ENCODE data around the gene KIAA1549. TPM values are rescaled to one million over a fixed set of nuclear protein-coding genes. Genes with fewer than 3 reads are reported as not detected.

Gene KIAA1549
- total RNA-seq, 1 donor from 2014 or later: 12.2 TPM

DNA sequence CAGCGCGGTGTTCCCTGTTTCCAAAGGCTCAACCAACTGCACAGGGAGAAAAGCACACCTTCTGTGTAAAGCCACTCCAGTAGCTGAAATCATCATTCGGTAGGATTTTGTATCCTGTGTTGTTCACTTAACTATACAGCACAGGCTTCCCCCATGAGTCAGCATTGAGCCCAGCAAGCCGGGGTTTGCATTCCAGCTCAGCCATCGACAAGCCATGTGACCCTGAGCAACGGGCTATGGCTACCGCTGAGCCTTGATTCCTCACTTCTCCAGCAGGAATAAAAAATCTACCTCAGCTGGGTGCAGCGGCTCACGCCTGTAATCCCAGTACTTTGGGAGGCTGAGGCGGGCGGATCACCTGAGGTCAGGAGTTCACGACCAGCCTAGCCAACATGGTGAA, 139.1 kb downstream of the KIAA1549 start:
- TF ChIP-seq, protein P1, sequence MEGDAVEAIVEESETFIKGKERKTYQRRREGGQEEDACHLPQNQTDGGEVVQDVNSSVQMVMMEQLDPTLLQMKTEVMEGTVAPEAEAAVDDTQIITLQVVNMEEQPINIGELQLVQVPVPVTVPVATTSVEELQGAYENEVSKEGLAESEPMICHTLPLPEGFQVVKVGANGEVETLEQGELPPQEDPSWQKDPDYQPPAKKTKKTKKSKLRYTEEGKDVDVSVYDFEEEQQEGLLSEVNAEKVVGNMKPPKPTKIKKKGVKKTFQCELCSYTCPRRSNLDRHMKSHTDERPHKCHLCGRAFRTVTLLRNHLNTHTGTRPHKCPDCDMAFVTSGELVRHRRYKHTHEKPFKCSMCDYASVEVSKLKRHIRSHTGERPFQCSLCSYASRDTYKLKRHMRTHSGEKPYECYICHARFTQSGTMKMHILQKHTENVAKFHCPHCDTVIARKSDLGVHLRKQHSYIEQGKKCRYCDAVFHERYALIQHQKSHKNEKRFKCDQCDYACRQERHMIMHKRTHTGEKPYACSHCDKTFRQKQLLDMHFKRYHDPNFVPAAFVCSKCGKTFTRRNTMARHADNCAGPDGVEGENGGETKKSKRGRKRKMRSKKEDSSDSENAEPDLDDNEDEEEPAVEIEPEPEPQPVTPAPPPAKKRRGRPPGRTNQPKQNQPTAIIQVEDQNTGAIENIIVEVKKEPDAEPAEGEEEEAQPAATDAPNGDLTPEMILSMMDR (IDR thresholded peaks at IDR 0.05): no peak
- no peak overlapping the region for H3K27ac Mint-ChIP-seq (ENCODE audit: unreplicated experiment)
- H3K36me3 Mint-ChIP-seq (ENCODE audit: unreplicated experiment): peaks cover 9% of the 10 kb centered on the region

DNA sequence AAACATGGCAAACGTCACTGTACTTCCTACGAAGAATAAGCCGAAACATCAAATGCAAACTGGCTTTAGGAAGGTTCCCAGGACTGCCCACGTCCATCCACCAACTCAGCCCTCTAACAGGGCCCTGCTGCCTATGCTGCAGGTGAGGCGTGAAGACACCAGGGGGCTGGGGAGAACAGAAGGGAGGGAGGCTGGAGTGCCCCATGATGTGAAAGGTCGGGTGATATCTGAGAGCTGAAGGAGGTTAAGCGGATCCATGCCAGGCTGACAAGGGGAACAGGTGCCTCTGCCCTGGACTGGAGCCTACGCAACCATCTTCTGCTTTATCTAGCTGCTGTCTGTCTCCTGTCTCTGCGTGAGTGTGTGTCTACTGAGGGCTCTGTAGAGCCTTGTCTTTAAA, 143.0 kb downstream of the KIAA1549 start:
- H3K27me3 Mint-ChIP-seq (ENCODE audit: unreplicated experiment): no peaks in the 10 kb centered on the region

More for the DNA sequence above, 139.1 kb downstream of the KIAA1549 start:
- Mint-ChIP-seq H3K9me3 (ENCODE audit: unreplicated experiment) (no peaks in the 10 kb centered on the region), H3K27me3 (ENCODE audit: unreplicated experiment) (no peaks in the 10 kb centered on the region), H3K4me3 (ENCODE audit: unreplicated experiment) (no peak overlapping the region), H3K4me1 (ENCODE audit: unreplicated experiment) (peaks cover 17% of the 10 kb centered on the region)
- DNase-seq (ENCODE audit: extremely low spot score, unreplicated experiment): no peak

DNA sequence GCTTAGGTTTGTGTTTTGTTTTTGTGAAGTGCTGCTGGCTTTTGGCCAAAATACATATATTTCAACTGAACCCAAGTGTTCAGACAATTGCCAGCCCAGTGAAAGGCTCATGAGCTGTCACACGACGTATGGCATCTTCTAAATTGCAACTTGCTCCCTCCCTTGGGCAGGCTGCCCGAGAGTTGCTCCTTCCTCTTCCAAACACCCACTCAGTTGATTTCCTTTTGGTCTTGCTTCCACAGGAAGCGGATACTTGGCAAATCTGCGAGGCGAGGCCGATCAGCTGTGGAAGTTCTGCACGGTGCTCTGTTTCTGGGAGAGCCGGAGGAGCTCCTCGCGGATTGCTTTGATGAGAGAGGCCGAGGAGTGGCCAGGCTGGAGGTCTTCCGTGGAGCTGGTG, 143.6 kb downstream of the KIAA1549 start:
- Mint-ChIP-seq H3K9me3 (ENCODE audit: unreplicated experiment) (no peaks in the 10 kb centered on the region), H3K4me3 (ENCODE audit: unreplicated experiment) (no peak overlapping the region), H3K4me1 (ENCODE audit: unreplicated experiment) (peaks cover 10% of the 10 kb centered on the region), H3K27ac (ENCODE audit: unreplicated experiment) (no peak overlapping the region), H3K27me3 (ENCODE audit: unreplicated experiment) (no peaks in the 10 kb centered on the region), H3K36me3 (ENCODE audit: unreplicated experiment) (peaks cover 18% of the 10 kb centered on the region)
- DNase-seq (ENCODE audit: extremely low spot score, unreplicated experiment): peak; percentile 76
- TF ChIP-seq, protein P1 (IDR thresholded peaks at IDR 0.05): no peak

More for the DNA sequence above, 143.0 kb downstream of the KIAA1549 start:
- Mint-ChIP-seq H3K27ac (ENCODE audit: unreplicated experiment) (no peak overlapping the region), H3K4me1 (ENCODE audit: unreplicated experiment) (peaks cover 10% of the 10 kb centered on the region), H3K9me3 (ENCODE audit: unreplicated experiment) (no peaks in the 10 kb centered on the region), H3K36me3 (ENCODE audit: unreplicated experiment) (peaks cover 18% of the 10 kb centered on the region), H3K4me3 (ENCODE audit: unreplicated experiment) (no peak overlapping the region)
- no peak for DNase-seq (ENCODE audit: extremely low spot score, unreplicated experiment)
- TF ChIP-seq, protein P1 (IDR thresholded peaks at IDR 0.05): no peak

DNA sequence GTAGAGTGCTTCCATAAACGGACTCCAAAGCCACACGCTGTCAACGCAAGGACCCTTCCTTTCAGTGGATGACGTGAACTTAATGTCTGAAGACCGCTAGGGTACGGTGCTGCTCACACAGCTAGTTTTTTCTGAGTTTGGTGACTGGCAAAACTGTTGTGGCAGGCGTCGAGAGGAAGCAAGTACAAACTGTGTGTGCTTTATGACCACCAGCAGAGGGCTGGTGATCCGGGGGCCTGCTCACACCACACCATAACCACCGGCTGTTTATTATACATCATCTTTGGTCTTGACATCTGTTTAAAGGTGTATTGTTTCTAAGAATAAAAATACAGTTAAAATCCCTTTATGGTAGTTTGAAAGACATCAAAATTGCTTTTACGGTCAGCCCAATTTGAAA, 146.1 kb downstream of the KIAA1549 start:
- peaks cover 7% of the 10 kb centered on the region for H3K4me1 Mint-ChIP-seq (ENCODE audit: unreplicated experiment)

DNA sequence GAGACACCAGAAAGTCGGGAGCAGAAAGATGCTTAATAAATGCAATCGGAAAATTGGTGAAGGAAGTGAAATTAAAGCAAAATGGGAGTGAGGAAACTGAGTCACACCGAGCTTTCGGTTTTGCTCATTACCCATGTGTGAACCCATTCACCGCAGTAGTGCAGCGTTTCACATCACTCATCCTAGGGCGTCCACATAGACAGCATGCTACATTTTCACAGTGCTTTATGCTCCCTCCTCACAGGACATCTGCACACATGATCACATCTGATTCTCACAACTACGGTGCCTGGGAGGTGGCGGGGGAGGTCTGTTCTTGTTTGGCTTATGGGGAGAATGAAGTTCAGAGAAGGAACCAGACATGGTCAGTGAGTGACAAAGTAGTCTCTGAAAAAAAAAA, 146.6 kb downstream of the KIAA1549 start:
- H3K4me3 Mint-ChIP-seq (ENCODE audit: unreplicated experiment): no peak overlapping the region
- peak; percentile 34 for DNase-seq (ENCODE audit: extremely low spot score, unreplicated experiment)
- no peaks in the 10 kb centered on the region for H3K9me3 Mint-ChIP-seq (ENCODE audit: unreplicated experiment)
- peaks cover 7% of the 10 kb centered on the region for H3K4me1 Mint-ChIP-seq (ENCODE audit: unreplicated experiment)
- peaks cover 14% of the 10 kb centered on the region for H3K36me3 Mint-ChIP-seq (ENCODE audit: unreplicated experiment)
- no peaks in the 10 kb centered on the region for H3K27me3 Mint-ChIP-seq (ENCODE audit: unreplicated experiment)
- TF ChIP-seq, protein P1 (IDR thresholded peaks at IDR 0.05): no peak
- H3K27ac Mint-ChIP-seq (ENCODE audit: unreplicated experiment): no peak overlapping the region

More for the DNA sequence above, 146.1 kb downstream of the KIAA1549 start:
- Mint-ChIP-seq H3K27ac (ENCODE audit: unreplicated experiment) (no peak overlapping the region), H3K9me3 (ENCODE audit: unreplicated experiment) (no peaks in the 10 kb centered on the region), H3K36me3 (ENCODE audit: unreplicated experiment) (peaks cover 16% of the 10 kb centered on the region), H3K27me3 (ENCODE audit: unreplicated experiment) (no peaks in the 10 kb centered on the region), H3K4me3 (ENCODE audit: unreplicated experiment) (no peak overlapping the region)
- DNase-seq (ENCODE audit: extremely low spot score, unreplicated experiment): peak; percentile 40
- TF ChIP-seq, protein P1 (IDR thresholded peaks at IDR 0.05): no peak
